Adrenal gland (tissue), 12 donors: ENCODE data around the gene LCN10. TPM values are rescaled to one million over a fixed set of nuclear protein-coding genes. Genes with fewer than 3 reads are reported as not detected.
"Not testable (repeated sequence)": the region's sequence is repeated elsewhere in the genome, so short reads cannot be mapped to it uniquely, and the experiment has no call there.

Source experiments
- DNase-seq, 7 donors: peaks; one replicate each; pipeline ENCODE4 v3.0.0-alpha.2; 2019 to 2020
- H3K27ac ChIP-seq, 5 donors: fragments of 200-600 bp; sonication (generic) in 4 of 5; 1 replicate in 3 of 5; 2 replicates in 2 of 5; pipeline versions ENCODE4 v1.5.1 to v1.8.0; 2016 to 2020; ENCODE audit warnings: mild to moderate bottlenecking in 1 of 5
- H3K27me3 ChIP-seq: fragments of 200-600 bp; 2 replicates; pipeline ENCODE4 v1.8.0; 2021
- H3K36me3 ChIP-seq, 2 donors: fragments of 200-600 bp; replicated peaks in 1 of 2; 1 replicate in 1 of 2; 2 replicates in 1 of 2; pipeline versions ENCODE4 v1.5.1 to v1.8.0; 2018 to 2022
- H3K4me1 ChIP-seq, 2 donors: fragments of 200-600 bp; replicated peaks in 1 of 2; 1 replicate in 1 of 2; 2 replicates in 1 of 2; pipeline versions ENCODE4 v1.5.1 to v1.8.0; 2018 to 2021
- H3K4me3 ChIP-seq, 4 donors: fragments of 200-600 bp; sonication (generic) in 3 of 4; one replicate each; pipeline ENCODE4 v1.5.1; 2016 to 2018
- H3K9me3 ChIP-seq, 3 donors: fragments of 200-600 bp; sonication (generic) in 1 of 3; replicated peaks in 1 of 3; 1 replicate in 2 of 3; 2 replicates in 1 of 3; pipeline versions ENCODE4 v1.5.1 to v1.8.0; 2016 to 2021
- CTCF ChIP-seq, 6 experiments: fragments of 450-650 bp in 4 of 6; fragments of 200-600 bp in 2 of 6; sonication (generic) in 1 of 6; IDR thresholded peaks; 1 replicate in 5 of 6; 2 replicates in 1 of 6; pipeline versions ENCODE4 v1.5.1 to v1.8.0; 2016 to 2021; ENCODE audit warnings: antibody characterized with exemption in 6 of 6, mild to moderate bottlenecking in 2 of 6, moderate library complexity in 1 of 6
- POLR2A ChIP-seq, 2 donors: fragments of 450-650 bp; IDR thresholded peaks; one replicate each; pipeline ENCODE4 v1.6.1; 2017; ENCODE audit warnings: antibody characterized with exemption in 2 of 2, mild to moderate bottlenecking in 2 of 2, moderate library complexity in 1 of 2
- WGBS, 4 donors: extraction: QIAGEN DNeasy Blood & Tissue Kit in 2 of 4; methylation state at CpG; one replicate each; pipeline versions ENCODE4 v1.1.5 to v1.1.7; 2013 to 2017; 5-methylcytosine and 5-hydroxymethylcytosine counted together
- intact Hi-C, 2 donors: fragments of 100-400 bp; cut with DNase I; formaldehyde crosslinking; loops; one replicate each; pipeline versions ENCODE4 v1.14.1 to v1.15.0; 2022 to 2023
- polyA plus RNA-seq, 3 donors: library from polyadenylated mRNA; stranded (reverse); fragments of 200-250 nt in 2 of 3; fragments of 350-450 nt in 1 of 3; fragmentation: Illumina TruSeq in 1 of 3; extraction: RNeasy Lipid Tissue Mini Kit (QIAGEN cat#74804) in 1 of 3; gene quantifications; one replicate each; pipeline ENCODE4 v1.2.3, GENCODE V29; 2013 to 2014
- total RNA-seq, 9 donors: library from RNA; depleted of rRNA in 4 of 9; stranded (reverse); fragments of >200 nt in 4 of 9; fragments of 120-200 nt in 1 of 9; fragmentation: NEBNext Ultra II Directional in 1 of 9; extraction: Animal tissue kit (Norgen Biotek cat#: 25700) in 1 of 9; gene quantifications; one replicate each; pipeline versions ENCODE4 v1.1.0 to v1.2.4, GENCODE V29; 2013 to 2023
- donor health status: healthy with polysubstance abuse.
- donor health status: Bipolar disorder and iron deficiency.
- donor health status: DM: yes; HTN: yes; CAD: no.
- donor health status: DM: no; HTN: no; CAD: no.
- donor health status: DM: no; HTN: no; CAD: no.
- donor health status: DM: yes; HTN: yes; CAD: no.

Gene LCN10
- total and polyA plus RNA-seq, 12 donors, result 0.11 to 9.5 (median 0.84) TPM; not detected in 6

- Histone ChIP-seq H3K4me1 (no peaks in the 10 kb centered on the region), H3K27ac (no peak overlapping the region), H3K27me3 (no peaks in the 10 kb centered on the region), H3K9me3 (no peaks in the 10 kb centered on the region), H3K36me3 (no peaks in the 10 kb centered on the region), H3K4me3 (no peak overlapping the region)
- TF ChIP-seq POLR2A (IDR thresholded peaks at IDR 0.05) (no peak), CTCF (IDR thresholded peaks at IDR 0.05) (no peak)
- WGBS, 4 donors, result 89 to 94% (median 93%) methylated on average over 11 to 18 of the region's 18 CpGs
- DNase-seq, result peak in 1 of 7 donors; percentile 13
- intact Hi-C loops, result no loop called here
Observed at GRCh38 chr9:136756836-136757235, 14.1 kb upstream of the LCN10 start.

- TF ChIP-seq CTCF (IDR thresholded peaks at IDR 0.05), result no peak
- TF ChIP-seq POLR2A (IDR thresholded peaks at IDR 0.05), result no peak
- Histone ChIP-seq H3K4me1 (no peaks in the 10 kb centered on the region), H3K9me3 (no peaks in the 10 kb centered on the region), H3K4me3 (no peak overlapping the region), H3K27me3 (no peaks in the 10 kb centered on the region), H3K27ac (no peak overlapping the region), H3K36me3 (no peaks in the 10 kb centered on the region)
- intact Hi-C loops, result no loop called here
- WGBS, 4 donors, result 83 to 98% (median 91%) methylated on average over 4 of the region's 4 CpGs
- DNase-seq, result no peak
Observed at GRCh38 chr9:136756134-136756438, 13.3 kb upstream of the LCN10 start.

GRCh38 chr9:136755302-136756133 is 12.8 kb upstream of the LCN10 start:
- DNase-seq, intact Hi-C loops, H3K27ac ChIP-seq, H3K36me3 ChIP-seq, H3K9me3 ChIP-seq, H3K4me1 ChIP-seq, H3K4me3 ChIP-seq, H3K27me3 ChIP-seq: not testable (repeated sequence)
- 79 to 92% (median 87%) methylated on average over 10 to 22 of the region's 22 CpGs for WGBS, 4 donors

GRCh38 chr9:136754626-136755301 is 12.0 kb upstream of the LCN10 start:
- intact Hi-C loops, result no loop called here
- DNase-seq, result no peak
- Histone ChIP-seq H3K27ac (no peak overlapping the region), H3K4me3 (no peak overlapping the region), H3K4me1 (no peaks in the 10 kb centered on the region), H3K27me3 (no peaks in the 10 kb centered on the region), H3K36me3 (no peaks in the 10 kb centered on the region), H3K9me3 (no peaks in the 10 kb centered on the region)
- WGBS, 4 donors, result 79 to 96% (median 86%) methylated on average over 7 to 24 of the region's 24 CpGs
- TF ChIP-seq POLR2A (IDR thresholded peaks at IDR 0.05) (no peak), CTCF (IDR thresholded peaks at IDR 0.05) (no peak)
